ENCODE measurements around the gene POU2AF1. TPM values are rescaled to one million over a fixed set of nuclear protein-coding genes. Genes with fewer than 3 reads are reported as not detected.

POU2AF1 gene, protein sequence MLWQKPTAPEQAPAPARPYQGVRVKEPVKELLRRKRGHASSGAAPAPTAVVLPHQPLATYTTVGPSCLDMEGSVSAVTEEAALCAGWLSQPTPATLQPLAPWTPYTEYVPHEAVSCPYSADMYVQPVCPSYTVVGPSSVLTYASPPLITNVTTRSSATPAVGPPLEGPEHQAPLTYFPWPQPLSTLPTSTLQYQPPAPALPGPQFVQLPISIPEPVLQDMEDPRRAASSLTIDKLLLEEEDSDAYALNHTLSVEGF
- total RNA-seq = 1 to 10 TPM in 2 of 6 experiments, under 1 TPM in 4; 0.06 to 2.4 (median 0.63) TPM
- long read RNA-seq, partial matches to known transcripts = 0 of 1 reads
- long read RNA-seq, other reads (novel, unspliced or antisense) = 1 of 1 reads

DNA sequence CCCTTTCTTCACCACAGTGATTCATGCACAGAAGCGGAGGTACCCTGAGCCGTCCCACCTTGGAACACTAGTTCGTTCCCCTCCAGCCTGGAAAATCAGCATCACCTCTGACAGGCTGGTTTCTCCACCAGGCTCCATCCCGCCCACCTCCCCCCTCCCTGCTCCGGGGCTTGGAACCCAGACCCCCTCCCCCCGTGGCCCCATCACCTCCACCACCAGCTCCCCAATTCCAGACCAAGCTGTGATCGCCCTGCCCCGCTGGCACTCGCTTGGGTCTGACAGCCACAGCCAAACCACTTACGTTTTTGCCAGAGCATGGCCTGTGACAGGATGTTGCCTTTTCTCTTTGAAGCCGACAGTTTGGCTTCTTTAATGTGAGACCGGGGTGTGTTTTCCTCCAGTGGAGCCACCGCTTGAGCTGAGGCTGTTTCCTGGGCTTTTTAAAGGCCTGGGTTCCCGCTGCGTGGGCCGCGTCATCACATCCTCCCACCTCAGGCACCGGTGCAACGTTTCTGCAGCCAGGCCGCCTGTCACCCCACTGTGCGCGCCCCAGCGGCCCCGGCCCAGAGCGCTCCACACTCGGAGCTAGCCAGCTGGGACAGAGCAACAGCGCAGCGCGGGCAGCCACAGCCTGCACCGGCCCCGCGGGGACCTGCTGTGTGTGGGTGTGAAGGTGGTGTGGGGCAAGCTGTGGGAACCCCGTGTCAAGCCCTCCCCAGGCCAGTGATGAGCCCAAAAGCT, at the start of gene POU2AF1:
TSS of gene POU2AF1 (minus strand) at position 415 of the 741 bp plus-strand sequence. CDS start at position 317, 98 bp downstream.
- TF ChIP-seq, protein P1, sequence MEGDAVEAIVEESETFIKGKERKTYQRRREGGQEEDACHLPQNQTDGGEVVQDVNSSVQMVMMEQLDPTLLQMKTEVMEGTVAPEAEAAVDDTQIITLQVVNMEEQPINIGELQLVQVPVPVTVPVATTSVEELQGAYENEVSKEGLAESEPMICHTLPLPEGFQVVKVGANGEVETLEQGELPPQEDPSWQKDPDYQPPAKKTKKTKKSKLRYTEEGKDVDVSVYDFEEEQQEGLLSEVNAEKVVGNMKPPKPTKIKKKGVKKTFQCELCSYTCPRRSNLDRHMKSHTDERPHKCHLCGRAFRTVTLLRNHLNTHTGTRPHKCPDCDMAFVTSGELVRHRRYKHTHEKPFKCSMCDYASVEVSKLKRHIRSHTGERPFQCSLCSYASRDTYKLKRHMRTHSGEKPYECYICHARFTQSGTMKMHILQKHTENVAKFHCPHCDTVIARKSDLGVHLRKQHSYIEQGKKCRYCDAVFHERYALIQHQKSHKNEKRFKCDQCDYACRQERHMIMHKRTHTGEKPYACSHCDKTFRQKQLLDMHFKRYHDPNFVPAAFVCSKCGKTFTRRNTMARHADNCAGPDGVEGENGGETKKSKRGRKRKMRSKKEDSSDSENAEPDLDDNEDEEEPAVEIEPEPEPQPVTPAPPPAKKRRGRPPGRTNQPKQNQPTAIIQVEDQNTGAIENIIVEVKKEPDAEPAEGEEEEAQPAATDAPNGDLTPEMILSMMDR (IDR thresholded peaks at IDR 0.05) = no peak
- no peak for TF ChIP-seq POLR2A (IDR thresholded peaks at IDR 0.05)
- ATAC-seq (peak in 2 of 4 donors; percentile 33 to 38), DNase-seq (no peak)
- Histone ChIP-seq H3K4me1 (peaks cover 0 to 4% (median 0%) of the 10 kb centered on the region in 4 donors), H3K9me3 (no peaks in the 10 kb centered on the region), H3K27ac (no peak within 1 kb of the TSS), H3K27me3 (no peaks in the 10 kb centered on the region), H3K4me3 (no peak within 1 kb of the TSS), H3K36me3 (no peaks in the 10 kb centered on the region)
- intact Hi-C loops (cut with DNase I) = no loop called here
- WGBS (ENCODE audit: insufficient coverage, low coverage, low lambda C conversion rate, missing lambda C conversion rate) = 48% methylated on average over 7 of the region's 33 CpGs

DNA sequence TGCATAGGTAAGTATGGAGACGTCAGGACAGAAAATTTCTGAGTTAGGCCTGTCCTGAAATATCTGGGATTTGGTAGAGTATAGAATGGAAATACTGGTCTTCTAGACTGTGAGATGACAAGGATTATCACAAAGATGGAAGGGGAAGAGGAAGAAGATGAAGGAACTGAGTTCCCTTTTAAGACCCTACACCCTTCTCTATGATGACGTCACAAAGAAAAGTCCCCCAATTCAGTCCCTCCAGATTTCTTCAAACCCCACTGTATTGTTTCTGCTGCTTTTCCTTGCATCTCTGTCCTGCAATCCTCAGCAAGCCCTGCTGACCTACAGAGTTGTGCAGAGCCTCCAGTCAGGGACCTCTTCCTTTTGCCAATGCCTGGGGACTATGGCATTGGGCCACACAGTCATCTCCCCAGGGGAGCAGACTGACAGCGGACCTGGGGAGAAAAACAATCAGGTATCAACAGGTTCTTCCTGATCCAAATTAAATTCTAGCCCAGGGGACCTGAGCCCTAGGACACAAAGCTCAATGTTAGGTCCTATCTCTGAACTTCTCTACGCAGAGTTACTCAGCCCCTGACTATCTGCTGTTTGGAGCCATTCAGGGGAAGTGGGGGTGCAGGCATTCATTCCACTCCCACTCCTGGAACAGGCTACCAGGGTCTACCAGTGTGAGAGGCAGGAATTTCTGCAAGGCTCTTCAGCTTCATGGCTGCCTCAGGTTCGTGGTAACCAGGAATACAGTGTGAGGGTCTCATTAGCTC, 49.2 kb upstream of the POU2AF1 start:
- Histone ChIP-seq H3K4me3 (no peak overlapping the region), H3K4me1 (peaks cover 0 to 6% (median 0%) of the 10 kb centered on the region in 4 donors), H3K36me3 (no peaks in the 10 kb centered on the region), H3K27me3 (no peaks in the 10 kb centered on the region), H3K9me3 (no peaks in the 10 kb centered on the region), H3K27ac (no peak overlapping the region)
- no peak for TF ChIP-seq POLR2A (IDR thresholded peaks at IDR 0.05)
- TF ChIP-seq, protein P1 (IDR thresholded peaks at IDR 0.05) = no peak
- DNase-seq (no peak), ATAC-seq (no peak)
- intact Hi-C loops (cut with DNase I) = no loop called here
- 70% methylated on average over 3 of the region's 5 CpGs for WGBS (ENCODE audit: insufficient coverage, low coverage, low lambda C conversion rate, missing lambda C conversion rate)

- no peaks in the 10 kb centered on the region for H3K36me3 ChIP-seq
- DNase-seq (no peak), ATAC-seq (no peak)
- TF ChIP-seq POLR2A (IDR thresholded peaks at IDR 0.05) = no peak
- TF ChIP-seq, protein P1 (IDR thresholded peaks at IDR 0.05) = no peak
- WGBS (ENCODE audit: insufficient coverage, low coverage, low lambda C conversion rate, missing lambda C conversion rate) = 37% methylated on average over 4 of the region's 4 CpGs
- intact Hi-C loops (cut with DNase I) = no loop called here
- H3K4me3 ChIP-seq = no peak overlapping the region
- no peak overlapping the region for H3K27ac ChIP-seq
- no peaks in the 10 kb centered on the region for H3K9me3 ChIP-seq
- H3K27me3 ChIP-seq = no peaks in the 10 kb centered on the region
- H3K4me1 ChIP-seq = peaks cover 0 to 10% (median 0%) of the 10 kb centered on the region in 4 donors
Measured at GRCh38 chr11:111427471-111427912, 48.4 kb upstream of the POU2AF1 start.

GRCh38 chr11:111426617-111427016, 47.5 kb upstream of the POU2AF1 start:
- Histone ChIP-seq H3K27me3 (no peaks in the 10 kb centered on the region), H3K4me1 (peaks cover 0 to 10% (median 0%) of the 10 kb centered on the region in 4 donors), H3K9me3 (no peaks in the 10 kb centered on the region), H3K4me3 (no peak overlapping the region), H3K36me3 (no peaks in the 10 kb centered on the region), H3K27ac (no peak overlapping the region)
- intact Hi-C loops (cut with DNase I) = no loop called here
- DNase-seq = no peak
- no peak for ATAC-seq
- TF ChIP-seq, protein P1 (IDR thresholded peaks at IDR 0.05) = no peak
- TF ChIP-seq POLR2A (IDR thresholded peaks at IDR 0.05) = no peak
- WGBS (ENCODE audit: insufficient coverage, low coverage, low lambda C conversion rate, missing lambda C conversion rate) = 92% methylated on average over 3 of the region's 6 CpGs

All from right lobe of liver (tissue), 6 donors.